SK-N-SH (cell line): ENCODE measurements around the gene BICC1. TPM values are rescaled to one million over a fixed set of nuclear protein-coding genes. Genes with fewer than 3 reads are reported as not detected.

Source experiments
- CTCF ChIA-PET: fragments of 300-600, 350-600 bp; formaldehyde crosslinking; extraction: SDS; loops from one replicate; lab custom pipeline; 2021; lab: Yijun Ruan, JAX
- POLR2A ChIA-PET: fragments of 350-600 bp; sonication (Branson Sonifier 250); formaldehyde crosslinking; extraction: SDS; loops from one replicate; lab custom pipeline; 2020; ENCODE audit warnings: antibody characterized with exemption, inconsistent platforms; lab: Yijun Ruan, JAX
- DNase-seq: peaks from one replicate; pipeline ENCODE4 v3.0.0; 2012
- H2AFZ ChIP-seq: fragments of 200-600 bp; sonication (generic); 2 replicates; pipeline ENCODE4 v1.8.1; 2016; ENCODE audit warnings: antibody characterized with exemption, mild to moderate bottlenecking, low read depth
- H3F3A ChIP-seq: fragments of 200-600 bp; sonication (generic); replicated peaks from 2 replicates; pipeline ENCODE3; 2016; ENCODE audit warnings: antibody characterized with exemption, mild to moderate bottlenecking; ENCODE audit not compliant: insufficient read depth
- H3K27ac ChIP-seq, 2 experiments: fragments of 200-500 bp in 1 of 2; fragments of 200-600 bp in 1 of 2; sonication (Bioruptor generic) in 1 of 2; sonication (generic), shearing (Covaris generic) in 1 of 2; 2 replicates each; pipeline versions ENCODE4 v1.5.1 to v1.6.1; 2014 to 2016; ENCODE audit warnings: low read depth in 2 of 2, inconsistent platforms in 1 of 2, low read length in 1 of 2, mild to moderate bottlenecking in 1 of 2, mixed read lengths in 1 of 2
- H3K27me3 ChIP-seq: fragments of 200-600 bp; sonication (generic), shearing (Covaris generic); 2 replicates; pipeline ENCODE4 v1.6.1; 2016; ENCODE audit warnings: mixed run types; ENCODE audit not compliant: insufficient read depth
- H3K36me3 ChIP-seq, 2 experiments: fragments of 200-500 bp in 1 of 2; fragments of 200-600 bp in 1 of 2; sonication (Bioruptor generic) in 1 of 2; sonication (generic) in 1 of 2; replicated peaks in 1 of 2; 2 replicates each; pipeline versions ENCODE3 to v1.5.1; 2014 to 2016; ENCODE audit warnings: low read length in 1 of 2, mild to moderate bottlenecking in 1 of 2; ENCODE audit not compliant: insufficient read depth in 2 of 2, control insufficient read depth in 1 of 2
- H3K4me1 ChIP-seq, 2 experiments: fragments of 200-500 bp in 1 of 2; fragments of 200-600 bp in 1 of 2; sonication (Bioruptor generic) in 1 of 2; sonication (generic), shearing (Covaris generic) in 1 of 2; 2 replicates each; pipeline versions ENCODE4 v1.5.1 to v1.6.1; 2014 to 2016; ENCODE audit warnings: low read depth in 1 of 2, low read length in 1 of 2, mixed run types in 1 of 2; ENCODE audit not compliant: insufficient read depth in 2 of 2, control insufficient read depth in 1 of 2
- H3K4me2 ChIP-seq: fragments of 200-600 bp; sonication (generic), shearing (Covaris generic); 2 replicates; pipeline ENCODE4 v1.6.1; 2017; ENCODE audit warnings: mixed run types
- H3K4me3 ChIP-seq, 2 experiments: fragments of 200-500 bp in 1 of 2; fragments of 200-600 bp in 1 of 2; sonication (Bioruptor generic) in 1 of 2; sonication (generic), shearing (Covaris generic) in 1 of 2; 2 replicates each; pipeline versions ENCODE4 v1.5.1 to v1.8.1; 2014 to 2016; ENCODE audit warnings: low read depth in 2 of 2, inconsistent platforms in 1 of 2, low read length in 1 of 2, mild to moderate bottlenecking in 1 of 2, mixed read lengths in 1 of 2, moderate library complexity in 1 of 2
- H3K79me2 ChIP-seq: fragments of 200-600 bp; sonication (generic); 2 replicates; pipeline ENCODE4 v1.8.1; 2017; ENCODE audit warnings: mild to moderate bottlenecking; ENCODE audit not compliant: insufficient read depth
- H3K9ac ChIP-seq: fragments of 200-600 bp; sonication (generic); 2 replicates; pipeline ENCODE4 v1.6.1; 2017; ENCODE audit warnings: mixed run types
- H3K9me2 ChIP-seq: fragments of 200-600 bp; sonication (generic); 2 replicates; pipeline ENCODE4 v1.6.1; 2017; ENCODE audit warnings: mixed run types
- H3K9me3 ChIP-seq: fragments of 200-600 bp; sonication (generic); 2 replicates; pipeline ENCODE4 v1.6.1; 2017; ENCODE audit warnings: mixed run types, mild to moderate bottlenecking, moderate library complexity
- H4K20me1 ChIP-seq: fragments of 200-600 bp; sonication (generic); 2 replicates; pipeline ENCODE4 v1.6.1; 2017; ENCODE audit warnings: mild to moderate bottlenecking, mixed run types; ENCODE audit not compliant: insufficient read depth
- CHD2 ChIP-seq: fragments of 150-350 bp; IDR thresholded peaks from 2 replicates; pipeline ENCODE4 v1.6.1; 2018; ENCODE audit warnings: low read length; ENCODE audit not compliant: partially characterized antibody
- EP300 ChIP-seq, 2 experiments: IDR thresholded peaks; 2 replicates each; pipeline versions ENCODE4 v1.4.0 to v1.6.1; 2012; ENCODE audit warnings: borderline replicate concordance in 1 of 2, low read depth in 1 of 2, low read length in 1 of 2
- FOSL2 ChIP-seq: IDR thresholded peaks from 2 replicates; pipeline ENCODE4 v1.4.0; 2012; ENCODE audit warnings: low read depth, mild to moderate bottlenecking, moderate library complexity, borderline replicate concordance
- JUND ChIP-seq: IDR thresholded peaks from 2 replicates; pipeline ENCODE4 v1.4.0; 2012
- MEF2A ChIP-seq: IDR thresholded peaks from 2 replicates; pipeline ENCODE4 v1.4.0; 2012; ENCODE audit warnings: low read depth, borderline replicate concordance
- PBX3 ChIP-seq: IDR thresholded peaks from 2 replicates; pipeline ENCODE4; 2012
- RCOR1 ChIP-seq: fragments of 150-350 bp; IDR thresholded peaks from 2 replicates; pipeline ENCODE4 v1.6.1; 2017; ENCODE audit warnings: antibody characterized with exemption, low read length
- REST ChIP-seq: IDR thresholded peaks from 2 replicates; pipeline ENCODE4 v1.6.1; 2012; ENCODE audit warnings: mild to moderate bottlenecking, low read depth, low read length, moderate library complexity
- RFX5 ChIP-seq: IDR thresholded peaks from 2 replicates; pipeline ENCODE4 v1.6.1; 2012; ENCODE audit warnings: mild to moderate bottlenecking, improper control_type of control experiment, low read length
- TCF12 ChIP-seq: IDR thresholded peaks from 2 replicates; pipeline ENCODE4 v1.4.0; 2012
- TEAD4 ChIP-seq: IDR thresholded peaks from 2 replicates; pipeline ENCODE4 v1.4.0; 2012; ENCODE audit warnings: mild to moderate bottlenecking, borderline replicate concordance; ENCODE audit not compliant: insufficient read depth
- ZBTB33 ChIP-seq: IDR thresholded peaks from 2 replicates; pipeline ENCODE4 v1.4.0; 2012; ENCODE audit warnings: low read depth, borderline replicate concordance
- WGBS: methylation state at CpG from one replicate; pipeline ENCODE4 v1.1.6; 2017; ENCODE audit warnings: low lambda C conversion rate; 5-methylcytosine and 5-hydroxymethylcytosine counted together
- polyA plus RNA-seq, 3 experiments: library from polyadenylated mRNA; depleted of rRNA; stranded (reverse); fragments of >200 nt; gene quantifications; 2 replicates each; pipeline ENCODE4 v1.2.3, GENCODE V29; 2012

Gene BICC1
- polyA plus RNA-seq, 1 of the 3 experiments (the other 2 are of a cell fraction): 1.5 TPM

GRCh38 chr10:58647376-58648112 is 134.9 kb downstream of the BICC1 start:
- Histone ChIP-seq H3K9me2 (no peaks in the 10 kb centered on the region), H3K27ac (peak overlapping the region; percentile 37 to 100; a peak in 3 of 4 replicates), H3K4me3 (no peak overlapping the region), H4K20me1 (no peaks in the 10 kb centered on the region), H3K9ac (no peak overlapping the region), H3K4me2 (peak overlapping the region; percentile 9), H3K79me2 (no peaks in the 10 kb centered on the region), H3F3A (peaks cover 17% of the 10 kb centered on the region), H3K9me3 (no peaks in the 10 kb centered on the region), H2AFZ (no peak overlapping the region), H3K36me3 (no peaks in the 10 kb centered on the region), H3K4me1 (peaks cover 32 to 80% of the 10 kb centered on the region in 2 experiments), H3K27me3 (no peaks in the 10 kb centered on the region)
- ChIA-PET POLR2A (no interaction called here), CTCF (interaction anchor here (1.4 kb wide), 1 partner anchor 115 kb away, joined by 3 read pairs; no protein-coding TSS in a partner anchor)
- WGBS: 17% methylated on average over 4 of the region's 4 CpGs
- TF ChIP-seq PBX3 (peak; percentile 72), EP300 (IDR thresholded peaks at IDR 0.05; ENCODE audit: borderline replicate concordance in 1 of 2, low read depth in 1 of 2, low read length in 1 of 2) (peak in 1 of 2 experiments; percentile 55; a peak in 1 of 4 replicates), CHD2 (no peak), MEF2A (no peak), FOSL2 (peak; percentile 63), TEAD4 (0 out of 2 replicates have a peak, but pooled peaks have one; percentile 28), ZBTB33 (no peak), REST (no peak), JUND (peak; percentile 63), RCOR1 (no peak), RFX5 (no peak), TCF12 (peak; percentile 79)
- no peak for DNase-seq
